Liver (tissue), 9 donors: ENCODE measurements around the gene TMEM120B. TPM values are rescaled to one million over a fixed set of nuclear protein-coding genes. Genes with fewer than 3 reads are reported as not detected.

ENCODE experiments used
- DNase-seq: peaks from one replicate; pipeline ENCODE4 v3.0.0-alpha.2; 2017; ENCODE audit warnings: low spot score
- H3K27ac ChIP-seq, 2 donors: one replicate each; pipeline ENCODE4 v1.7.0; 2013; ENCODE audit warnings: inconsistent platforms in 2 of 2, low read length in 2 of 2, control low read depth in 1 of 2, low read depth in 1 of 2, mild to moderate bottlenecking in 1 of 2
- H3K27me3 ChIP-seq, 4 donors: one replicate each; pipeline versions ENCODE4 v1.6.1 to v1.7.0; 2013; ENCODE audit warnings: low read length in 3 of 4, inconsistent platforms in 1 of 4, mild to moderate bottlenecking in 1 of 4, moderate library complexity in 1 of 4; ENCODE audit not compliant: control insufficient read depth in 4 of 4, insufficient read depth in 4 of 4
- H3K36me3 ChIP-seq, 4 donors: one replicate each; pipeline versions ENCODE4 v1.6.1 to v1.7.0; 2013; ENCODE audit warnings: low read length in 3 of 4, mild to moderate bottlenecking in 3 of 4, low read depth in 1 of 4, moderate library complexity in 1 of 4; ENCODE audit not compliant: control insufficient read depth in 4 of 4, insufficient read depth in 3 of 4
- H3K4me1 ChIP-seq, 4 donors: one replicate each; pipeline versions ENCODE4 v1.6.1 to v1.7.0; 2013; ENCODE audit warnings: low read length in 3 of 4, mild to moderate bottlenecking in 3 of 4, moderate library complexity in 1 of 4; ENCODE audit not compliant: control insufficient read depth in 4 of 4, insufficient read depth in 4 of 4
- H3K4me3 ChIP-seq, 3 donors: one replicate each; pipeline versions ENCODE4 v1.6.1 to v1.7.0; 2013; ENCODE audit warnings: low read length in 3 of 3, control low read depth in 1 of 3, low read depth in 1 of 3, mild to moderate bottlenecking in 1 of 3
- H3K9ac ChIP-seq, 2 donors: one replicate each; pipeline ENCODE4 v1.7.0; 2013; ENCODE audit warnings: low read length in 2 of 2, mild to moderate bottlenecking in 2 of 2, moderate library complexity in 2 of 2, control low read depth in 1 of 2, low read depth in 1 of 2
- H3K9me3 ChIP-seq, 4 donors: one replicate each; pipeline versions ENCODE4 v1.6.1 to v1.7.0; 2013; ENCODE audit warnings: low read length in 3 of 4; ENCODE audit not compliant: control insufficient read depth in 4 of 4
- EGR1 ChIP-seq, 2 donors: IDR thresholded peaks; 2 replicates each; pipeline ENCODE4 v1.6.1; 2016 to 2018; ENCODE audit warnings: antibody characterized with exemption in 2 of 2, low read depth in 2 of 2
- FOXA1 ChIP-seq: IDR thresholded peaks from 2 replicates; pipeline ENCODE4 v1.6.1; 2016; ENCODE audit warnings: antibody characterized with exemption
- FOXA2 ChIP-seq: IDR thresholded peaks from 2 replicates; pipeline ENCODE4 v1.6.1; 2016; ENCODE audit warnings: antibody characterized with exemption
- GABPA ChIP-seq, 2 donors: IDR thresholded peaks in 1 of 2; conservative IDR thresholded peaks in 1 of 2; 2 replicates each; pipeline ENCODE4 v1.6.1; 2016; ENCODE audit warnings: antibody characterized with exemption in 2 of 2, mild to moderate bottlenecking in 1 of 2, moderate library complexity in 1 of 2
- HNF4A ChIP-seq, 2 donors: conservative IDR thresholded peaks; 2 replicates each; pipeline ENCODE4 v1.6.1; 2016; ENCODE audit warnings: antibody characterized with exemption in 2 of 2, mild to moderate bottlenecking in 2 of 2
- HNF4G ChIP-seq: IDR thresholded peaks from 2 replicates; pipeline ENCODE4 v1.6.1; 2016; ENCODE audit warnings: antibody characterized with exemption
- JUND ChIP-seq, 2 donors: IDR thresholded peaks; 2 replicates each; pipeline ENCODE4 v1.6.1; 2016; ENCODE audit warnings: antibody characterized with exemption in 2 of 2
- NR2F2 ChIP-seq: IDR thresholded peaks from 2 replicates; pipeline ENCODE4 v1.6.1; 2016; ENCODE audit warnings: antibody characterized with exemption
- RAD21 ChIP-seq, 2 donors: IDR thresholded peaks; 2 replicates each; pipeline ENCODE4 v1.6.1; 2016; ENCODE audit warnings: antibody characterized with exemption in 2 of 2, mild to moderate bottlenecking in 2 of 2
- RXRA ChIP-seq, 2 donors: IDR thresholded peaks; 2 replicates each; pipeline ENCODE4 v1.6.1; 2017 to 2018; ENCODE audit warnings: antibody characterized with exemption in 2 of 2, mild to moderate bottlenecking in 1 of 2
- SP1 ChIP-seq: IDR thresholded peaks from 2 replicates; pipeline ENCODE4 v1.6.1; 2018; ENCODE audit warnings: antibody characterized with exemption, mild to moderate bottlenecking
- TAF1 ChIP-seq: conservative IDR thresholded peaks from 2 replicates; pipeline ENCODE4 v1.6.1; 2016; ENCODE audit warnings: antibody characterized with exemption, mild to moderate bottlenecking
- YY1 ChIP-seq: IDR thresholded peaks from 2 replicates; pipeline ENCODE4 v1.6.1; 2016; ENCODE audit warnings: antibody characterized with exemption, mild to moderate bottlenecking
- WGBS: extraction: QIAGEN DNeasy Blood & Tissue Kit; methylation state at CpG from one replicate; pipeline ENCODE4 v1.1.7; 2013; 5-methylcytosine and 5-hydroxymethylcytosine counted together
- polyA plus RNA-seq, 2 donors: library from polyadenylated mRNA; stranded (reverse) in 1 of 2; unstranded in 1 of 2; fragments of 200-250 nt in 1 of 2; fragments of >200 nt in 1 of 2; fragmentation: Nextera tagmentation in 1 of 2; extraction: Ambion mirVana in 1 of 2; gene quantifications; one replicate each; pipeline versions ENCODE4 v1.2.1 to v1.2.3, GENCODE V29; 2013 to 2015
- total RNA-seq, 2 donors: library from RNA; depleted of rRNA; stranded (reverse); fragments of >200 nt; gene quantifications; one replicate each; pipeline ENCODE4 v1.2.3, GENCODE V29; 2014
- TF ChIP-seq, protein P1 (sequence below): IDR thresholded peaks from 2 replicates; pipeline ENCODE4 v1.6.1; 2016; ENCODE audit warnings: antibody characterized with exemption
- TF ChIP-seq, protein P2 (sequence below): IDR thresholded peaks from 2 replicates; pipeline ENCODE4 v1.6.1; 2016; ENCODE audit warnings: antibody characterized with exemption
- TF ChIP-seq, protein P3 (sequence below): fragments of 150-350 bp; IDR thresholded peaks from 2 replicates; pipeline ENCODE4 v1.5.1; 2017; ENCODE audit warnings: improper control_type of control experiment, low read depth, low read length; ENCODE audit not compliant: missing input control
- TF ChIP-seq, protein P4 (sequence below): IDR thresholded peaks from 2 replicates; pipeline ENCODE4 v1.6.1; 2016; ENCODE audit warnings: antibody characterized with exemption, mild to moderate bottlenecking
- donor health status: healthy.
- donor health status: healthy.
- donor health status: healthy.
- donor health status: healthy.
- donor health status: healthy.

Gene TMEM120B
- total and polyA plus RNA-seq, 4 donors, result 1.6 to 9.2 (median 3.4) TPM

- TF ChIP-seq, protein P1, sequence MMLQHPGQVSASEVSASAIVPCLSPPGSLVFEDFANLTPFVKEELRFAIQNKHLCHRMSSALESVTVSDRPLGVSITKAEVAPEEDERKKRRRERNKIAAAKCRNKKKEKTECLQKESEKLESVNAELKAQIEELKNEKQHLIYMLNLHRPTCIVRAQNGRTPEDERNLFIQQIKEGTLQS, result no peak
- TF ChIP-seq HNF4A (conservative IDR thresholded peaks at IDR 0.05), result no peak
- TF ChIP-seq JUND (IDR thresholded peaks at IDR 0.05), result no peak
- TF ChIP-seq, protein P2, sequence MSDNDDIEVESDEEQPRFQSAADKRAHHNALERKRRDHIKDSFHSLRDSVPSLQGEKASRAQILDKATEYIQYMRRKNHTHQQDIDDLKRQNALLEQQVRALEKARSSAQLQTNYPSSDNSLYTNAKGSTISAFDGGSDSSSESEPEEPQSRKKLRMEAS, result no peak
Measured at GRCh38 chr12:121798787-121799155, 86.2 kb downstream of the TMEM120B start (continued).

DNA sequence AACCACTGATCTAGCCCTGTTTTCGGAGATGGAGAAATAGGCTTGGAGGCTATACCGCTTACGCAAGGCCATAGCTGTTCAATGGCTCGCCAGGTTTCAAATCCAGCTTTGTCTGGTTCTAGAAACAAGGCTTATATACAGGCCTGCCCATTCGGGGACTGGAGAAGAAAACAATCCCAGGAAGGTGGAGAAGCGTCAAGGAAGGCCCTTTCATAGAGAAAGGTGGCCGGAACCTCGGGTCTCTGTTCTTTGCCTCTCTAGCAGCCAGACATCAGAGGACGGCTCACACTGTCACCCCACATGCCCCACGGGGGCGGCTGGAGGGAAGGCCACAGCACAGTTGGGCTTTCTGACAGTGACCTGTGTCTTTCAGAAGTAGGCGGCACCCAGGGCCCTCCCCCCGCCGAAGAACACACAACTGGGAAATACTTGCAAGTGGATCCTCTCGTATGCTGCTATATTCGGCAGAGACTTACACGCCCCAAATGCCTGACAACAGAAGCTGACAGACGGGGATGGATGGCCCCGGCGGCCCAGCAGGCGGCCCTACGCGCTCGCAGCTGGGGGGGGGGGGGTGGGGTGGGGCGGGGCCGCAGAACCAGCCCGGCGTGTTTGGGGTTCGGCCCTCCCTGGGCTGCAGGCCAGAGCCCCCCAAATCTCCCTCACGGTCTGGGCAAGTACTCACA is 86.7 kb downstream of the TMEM120B start:
- DNase-seq, result peak; percentile 69
- no peaks in the 10 kb centered on the region for H3K9me3 ChIP-seq
- TF ChIP-seq, protein P3, sequence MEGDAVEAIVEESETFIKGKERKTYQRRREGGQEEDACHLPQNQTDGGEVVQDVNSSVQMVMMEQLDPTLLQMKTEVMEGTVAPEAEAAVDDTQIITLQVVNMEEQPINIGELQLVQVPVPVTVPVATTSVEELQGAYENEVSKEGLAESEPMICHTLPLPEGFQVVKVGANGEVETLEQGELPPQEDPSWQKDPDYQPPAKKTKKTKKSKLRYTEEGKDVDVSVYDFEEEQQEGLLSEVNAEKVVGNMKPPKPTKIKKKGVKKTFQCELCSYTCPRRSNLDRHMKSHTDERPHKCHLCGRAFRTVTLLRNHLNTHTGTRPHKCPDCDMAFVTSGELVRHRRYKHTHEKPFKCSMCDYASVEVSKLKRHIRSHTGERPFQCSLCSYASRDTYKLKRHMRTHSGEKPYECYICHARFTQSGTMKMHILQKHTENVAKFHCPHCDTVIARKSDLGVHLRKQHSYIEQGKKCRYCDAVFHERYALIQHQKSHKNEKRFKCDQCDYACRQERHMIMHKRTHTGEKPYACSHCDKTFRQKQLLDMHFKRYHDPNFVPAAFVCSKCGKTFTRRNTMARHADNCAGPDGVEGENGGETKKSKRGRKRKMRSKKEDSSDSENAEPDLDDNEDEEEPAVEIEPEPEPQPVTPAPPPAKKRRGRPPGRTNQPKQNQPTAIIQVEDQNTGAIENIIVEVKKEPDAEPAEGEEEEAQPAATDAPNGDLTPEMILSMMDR, result peak; percentile 12
- TF ChIP-seq, protein P1, result no peak
- TF ChIP-seq HNF4A (conservative IDR thresholded peaks at IDR 0.05) (no peak), TAF1 (no peak), NR2F2 (peak; percentile 40), EGR1 (IDR thresholded peaks at IDR 0.05; ENCODE audit: low read depth in 2 of 2) (peak; percentile 50 to 70), RXRA (IDR thresholded peaks at IDR 0.05) (peak; percentile 31 to 46)
- no peaks in the 10 kb centered on the region for H3K27me3 ChIP-seq
- H3K27ac ChIP-seq, result peak overlapping the region; percentile 98 to 100
- peak overlapping the region; percentile 66 to 93 (median 73) for H3K4me3 ChIP-seq
- peak overlapping the region; percentile 43 to 72 for H3K9ac ChIP-seq
- WGBS, result 6% methylated on average over 30 of the region's 30 CpGs
- H3K36me3 ChIP-seq, result no peaks in the 10 kb centered on the region
- peaks cover 10 to 55% (median 47%) of the 10 kb centered on the region in 4 donors for H3K4me1 ChIP-seq

DNA sequence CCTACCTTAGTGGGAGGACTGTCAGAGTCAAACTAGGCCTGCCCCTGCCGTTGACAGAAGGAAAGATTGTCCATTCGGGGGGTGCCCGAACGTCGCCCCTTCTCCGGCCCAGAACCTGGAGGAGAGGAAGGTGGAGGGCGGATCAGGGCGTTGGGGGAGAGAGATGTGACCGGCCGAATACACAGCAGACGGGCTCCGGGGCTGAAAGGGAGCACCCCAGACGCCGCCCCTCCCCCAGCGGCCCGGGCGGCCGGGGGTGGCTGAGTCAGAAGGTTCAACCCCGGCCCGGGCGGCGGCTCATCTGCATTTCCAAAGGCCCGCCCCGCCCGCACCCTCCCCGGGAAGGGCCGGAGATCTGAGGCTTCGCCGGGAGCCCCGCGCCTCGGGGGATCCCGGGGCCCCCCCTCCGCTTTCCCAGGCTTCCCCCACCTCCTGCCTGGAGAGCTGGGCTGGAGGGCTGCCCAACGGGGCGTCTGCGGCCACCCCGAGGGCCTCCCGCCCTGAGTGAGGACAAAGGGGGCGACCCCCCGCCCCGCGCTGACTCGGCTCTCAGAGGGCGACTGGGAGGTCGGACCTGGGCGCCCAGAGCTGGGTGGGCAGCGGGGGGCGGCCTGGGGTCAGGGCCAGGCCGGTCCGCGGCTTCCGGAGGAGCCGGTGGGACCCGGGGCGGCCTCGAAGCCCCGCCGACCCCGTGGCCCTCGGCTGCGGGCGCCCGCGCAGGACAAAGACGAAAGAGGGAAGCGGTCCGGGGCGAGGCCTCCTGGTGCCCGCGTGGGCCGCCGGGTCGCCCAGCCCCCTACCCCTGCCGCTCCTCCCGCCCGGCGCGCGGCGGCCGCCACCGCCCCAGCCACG is 87.5 kb downstream of the TMEM120B start:
- H3K4me3 ChIP-seq, result peak overlapping the region; percentile 66 to 93 (median 89)
- H3K36me3 ChIP-seq, result peaks cover 0 to 2% (median 0%) of the 10 kb centered on the region in 4 donors
- peak overlapping the region; percentile 37 to 83 for H3K9ac ChIP-seq
- peak; percentile 85 for DNase-seq
- H3K4me1 ChIP-seq, result peaks cover 6 to 47% (median 40%) of the 10 kb centered on the region in 4 donors
- no peaks in the 10 kb centered on the region for H3K27me3 ChIP-seq
- H3K9me3 ChIP-seq, result no peaks in the 10 kb centered on the region
- H3K27ac ChIP-seq, result peak overlapping the region; percentile 98 to 100
- WGBS, result under 1% methylated on average over 84 of the region's 84 CpGs
- TF ChIP-seq, protein P1, result peak; percentile 41
- TF ChIP-seq RAD21 (IDR thresholded peaks at IDR 0.05), result no peak
- TF ChIP-seq EGR1 (IDR thresholded peaks at IDR 0.05; ENCODE audit: low read depth in 2 of 2), result peak; percentile 39 to 83
- peak; percentile 56 for TF ChIP-seq YY1
- no peak for TF ChIP-seq GABPA (IDR thresholded peaks at IDR 0.05 in 1 of 2, conservative IDR thresholded peaks at IDR 0.05 in 1 of 2)
- TF ChIP-seq HNF4G, result no peak
- TF ChIP-seq RXRA (IDR thresholded peaks at IDR 0.05), result peak in 1 of 2 donors; percentile 34
- TF ChIP-seq, protein P4, sequence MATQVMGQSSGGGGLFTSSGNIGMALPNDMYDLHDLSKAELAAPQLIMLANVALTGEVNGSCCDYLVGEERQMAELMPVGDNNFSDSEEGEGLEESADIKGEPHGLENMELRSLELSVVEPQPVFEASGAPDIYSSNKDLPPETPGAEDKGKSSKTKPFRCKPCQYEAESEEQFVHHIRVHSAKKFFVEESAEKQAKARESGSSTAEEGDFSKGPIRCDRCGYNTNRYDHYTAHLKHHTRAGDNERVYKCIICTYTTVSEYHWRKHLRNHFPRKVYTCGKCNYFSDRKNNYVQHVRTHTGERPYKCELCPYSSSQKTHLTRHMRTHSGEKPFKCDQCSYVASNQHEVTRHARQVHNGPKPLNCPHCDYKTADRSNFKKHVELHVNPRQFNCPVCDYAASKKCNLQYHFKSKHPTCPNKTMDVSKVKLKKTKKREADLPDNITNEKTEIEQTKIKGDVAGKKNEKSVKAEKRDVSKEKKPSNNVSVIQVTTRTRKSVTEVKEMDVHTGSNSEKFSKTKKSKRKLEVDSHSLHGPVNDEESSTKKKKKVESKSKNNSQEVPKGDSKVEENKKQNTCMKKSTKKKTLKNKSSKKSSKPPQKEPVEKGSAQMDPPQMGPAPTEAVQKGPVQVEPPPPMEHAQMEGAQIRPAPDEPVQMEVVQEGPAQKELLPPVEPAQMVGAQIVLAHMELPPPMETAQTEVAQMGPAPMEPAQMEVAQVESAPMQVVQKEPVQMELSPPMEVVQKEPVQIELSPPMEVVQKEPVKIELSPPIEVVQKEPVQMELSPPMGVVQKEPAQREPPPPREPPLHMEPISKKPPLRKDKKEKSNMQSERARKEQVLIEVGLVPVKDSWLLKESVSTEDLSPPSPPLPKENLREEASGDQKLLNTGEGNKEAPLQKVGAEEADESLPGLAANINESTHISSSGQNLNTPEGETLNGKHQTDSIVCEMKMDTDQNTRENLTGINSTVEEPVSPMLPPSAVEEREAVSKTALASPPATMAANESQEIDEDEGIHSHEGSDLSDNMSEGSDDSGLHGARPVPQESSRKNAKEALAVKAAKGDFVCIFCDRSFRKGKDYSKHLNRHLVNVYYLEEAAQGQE, result peak; percentile 29
- TF ChIP-seq TAF1, result no peak
- TF ChIP-seq, protein P2, result no peak
- peak; percentile 30 to 36 for TF ChIP-seq JUND (IDR thresholded peaks at IDR 0.05)
- no peak for TF ChIP-seq FOXA1
- peak; percentile 12 to 23 for TF ChIP-seq HNF4A (conservative IDR thresholded peaks at IDR 0.05)
- no peak for TF ChIP-seq FOXA2
- no peak for TF ChIP-seq NR2F2
- TF ChIP-seq SP1, result peak; percentile 37
- TF ChIP-seq, protein P3, result no peak
